H1 (cell line): Measurements from ENCODE around the gene ZNF283. TPM values are rescaled to one million over a fixed set of nuclear protein-coding genes. Genes with fewer than 3 reads are reported as not detected.

Experiments used
- CTCF ChIA-PET: fragments of 300-600 bp; sonication (Branson Sonifier 250); formaldehyde crosslinking; loops from one replicate; lab custom pipeline; 2021; ENCODE audit not compliant: partially characterized antibody; lab: Charles Lee
- POLR2A ChIA-PET: fragments of 300-600 bp; sonication (Branson Sonifier 250); formaldehyde crosslinking; loops from one replicate; lab custom pipeline; 2021; ENCODE audit warnings: inconsistent platforms; ENCODE audit not compliant: partially characterized antibody; lab: Charles Lee
- DNase-seq, 2 experiments: peaks; one replicate each; pipeline versions ENCODE4 v3.0.0 to v3.0.0-alpha.2; 2010 to 2022; ENCODE audit warnings: low spot score in 2 of 2, low read depth in 1 of 2, mixed read lengths in 1 of 2
- FAIRE-seq: peaks from 2 replicates; lab custom pipeline; 2011; peaks lifted over from hg19 to GRCh38; lab: Jason Lieb, UNC
- H2AFZ ChIP-seq: 2 replicates; pipeline ENCODE4 v1.8.1; 2012; ENCODE audit warnings: low read length, inconsistent platforms
- H2AK5ac ChIP-seq: 2 replicates; pipeline ENCODE4 v1.6.1; 2013; ENCODE audit warnings: low read depth, low read length
- H2BK120ac ChIP-seq: replicated peaks from 2 replicates; pipeline ENCODE3; 2013; ENCODE audit warnings: low read depth, low read length, inconsistent platforms
- H2BK12ac ChIP-seq: 2 replicates; pipeline ENCODE4 v1.6.1; 2013; ENCODE audit warnings: low read depth, low read length
- H2BK15ac ChIP-seq: 2 replicates; pipeline ENCODE4 v1.6.1; 2013; ENCODE audit warnings: low read length
- H2BK20ac ChIP-seq: 2 replicates; pipeline ENCODE4 v1.6.1; 2013; ENCODE audit warnings: low read length
- H2BK5ac ChIP-seq: 2 replicates; pipeline ENCODE4 v1.6.1; 2013; ENCODE audit warnings: low read depth, low read length
- H3K14ac ChIP-seq: 2 replicates; pipeline ENCODE4 v1.6.1; 2013; ENCODE audit warnings: inconsistent platforms; ENCODE audit not compliant: insufficient read length
- H3K18ac ChIP-seq: 2 replicates; pipeline ENCODE4 v1.6.1; 2013; ENCODE audit warnings: low read length; ENCODE audit errors: extremely low read depth
- H3K23ac ChIP-seq: 2 replicates; pipeline ENCODE4 v1.6.1; 2013; ENCODE audit warnings: inconsistent platforms; ENCODE audit not compliant: insufficient read length
- H3K23me2 ChIP-seq: 2 replicates; pipeline ENCODE4 v1.6.1; 2013; ENCODE audit warnings: low read depth, low read length
- H3K27ac ChIP-seq: 2 replicates; pipeline ENCODE4 v1.6.1; 2011; ENCODE audit warnings: low read depth, low read length, inconsistent platforms
- H3K27me3 ChIP-seq, 4 experiments: replicated peaks in 1 of 4; 1 replicate in 1 of 4; 2 replicates in 3 of 4; pipeline versions ENCODE4 v1.6.1 to v1.8.1; 2011 to 2013; ENCODE audit warnings: low read length in 3 of 4, mild to moderate bottlenecking in 3 of 4, inconsistent platforms in 2 of 4, mixed read lengths in 2 of 4, moderate library complexity in 1 of 4; ENCODE audit not compliant: control insufficient read depth in 3 of 4, insufficient read depth in 3 of 4; ENCODE audit errors: extremely low read depth in 1 of 4
- H3K36me3 ChIP-seq, 4 experiments: 2 replicates each; pipeline versions ENCODE4 v1.6.1 to v1.8.1; 2011 to 2013; ENCODE audit warnings: mild to moderate bottlenecking in 4 of 4, low read length in 3 of 4, moderate library complexity in 2 of 4, control low read depth in 1 of 4, inconsistent platforms in 1 of 4; ENCODE audit not compliant: insufficient read depth in 4 of 4, control insufficient read depth in 2 of 4
- H3K4ac ChIP-seq: replicated peaks from 2 replicates; pipeline ENCODE3; 2013; ENCODE audit warnings: low read length, low read depth, mixed read lengths, inconsistent platforms; ENCODE audit not compliant: insufficient read length
- H3K4me1 ChIP-seq, 4 experiments: replicated peaks in 1 of 4; 1 replicate in 1 of 4; 2 replicates in 3 of 4; pipeline versions ENCODE4 v1.6.1 to v1.8.1; 2011 to 2013; ENCODE audit warnings: low read length in 3 of 4, inconsistent platforms in 2 of 4, mixed read lengths in 1 of 4; ENCODE audit not compliant: insufficient read depth in 4 of 4, control insufficient read depth in 3 of 4
- H3K4me2 ChIP-seq, 2 experiments: 2 replicates each; pipeline versions ENCODE4 v1.6.1 to v1.8.1; 2011 to 2013; ENCODE audit warnings: low read depth in 2 of 2, low read length in 2 of 2, control low read depth in 1 of 2, inconsistent platforms in 1 of 2, mild to moderate bottlenecking in 1 of 2; ENCODE audit not compliant: insufficient read depth in 1 of 2
- H3K4me3 ChIP-seq, 4 experiments: fragments of 200-600, 300-600 bp in 1 of 4; sonication (generic), shearing (Covaris generic), sonication (Bioruptor Twin) in 1 of 4; 2 replicates each; pipeline versions ENCODE4 v1.5.1 to v1.8.1; 2011 to 2016; ENCODE audit warnings: low read length in 4 of 4, low read depth in 3 of 4, control low read depth in 2 of 4, inconsistent platforms in 2 of 4, mild to moderate bottlenecking in 2 of 4, mixed read lengths in 1 of 4, moderate library complexity in 1 of 4; ENCODE audit not compliant: insufficient read depth in 2 of 4; ENCODE audit errors: extremely low read depth in 1 of 4
- H3K56ac ChIP-seq: replicated peaks from 2 replicates; pipeline ENCODE3; 2013; ENCODE audit warnings: low read depth, mild to moderate bottlenecking, mixed read lengths, low read length, inconsistent platforms; ENCODE audit not compliant: insufficient read length
- H3K79me1 ChIP-seq: 2 replicates; pipeline ENCODE4 v1.6.1; 2013; ENCODE audit warnings: low read depth, low read length, control low read depth
- H3K79me2 ChIP-seq, 2 experiments: 2 replicates each; pipeline versions ENCODE4 v1.6.1 to v1.8.1; 2012 to 2013; ENCODE audit warnings: low read length in 2 of 2, mild to moderate bottlenecking in 2 of 2, inconsistent platforms in 1 of 2; ENCODE audit not compliant: insufficient read depth in 2 of 2, control insufficient read depth in 1 of 2
- H3K9ac ChIP-seq, 4 experiments: replicated peaks in 1 of 4; 1 replicate in 1 of 4; 2 replicates in 3 of 4; pipeline versions ENCODE4 v1.6.1 to v1.8.1; 2011 to 2013; ENCODE audit warnings: low read depth in 3 of 4, low read length in 3 of 4, control low read depth in 2 of 4, mild to moderate bottlenecking in 2 of 4, moderate library complexity in 2 of 4, inconsistent platforms in 1 of 4; ENCODE audit errors: extremely low read depth in 1 of 4
- H3K9me3 ChIP-seq, 2 experiments: 2 replicates each; pipeline versions ENCODE4 v1.6.1 to v1.8.1; 2012 to 2013; ENCODE audit warnings: mild to moderate bottlenecking in 2 of 2, moderate library complexity in 2 of 2, control low read depth in 1 of 2, inconsistent platforms in 1 of 2, low read depth in 1 of 2, low read length in 1 of 2, mixed read lengths in 1 of 2; ENCODE audit not compliant: insufficient read depth in 2 of 2
- H4K20me1 ChIP-seq, 2 experiments: replicated peaks in 1 of 2; 2 replicates each; pipeline versions ENCODE3 to v1.8.1; 2011 to 2013; ENCODE audit warnings: inconsistent platforms in 2 of 2, low read length in 2 of 2, mild to moderate bottlenecking in 1 of 2; ENCODE audit not compliant: insufficient read depth in 2 of 2, control insufficient read depth in 1 of 2
- H4K5ac ChIP-seq: 2 replicates; pipeline ENCODE4 v1.6.1; 2013; ENCODE audit warnings: low read length, low read depth, mixed read lengths, inconsistent platforms; ENCODE audit not compliant: insufficient read length
- H4K8ac ChIP-seq: 2 replicates; pipeline ENCODE4 v1.8.0; 2013; ENCODE audit warnings: mild to moderate bottlenecking, moderate library complexity, low read length, inconsistent platforms; ENCODE audit not compliant: insufficient read depth; ENCODE audit errors: extremely low read depth
- H4K91ac ChIP-seq: replicated peaks from 2 replicates; pipeline ENCODE3; 2013; ENCODE audit warnings: low read length, mixed read lengths, inconsistent platforms; ENCODE audit not compliant: insufficient read length
- CTBP2 ChIP-seq: IDR thresholded peaks from 2 replicates; pipeline ENCODE4 v1.7.0; 2011; ENCODE audit warnings: borderline replicate concordance, mild to moderate bottlenecking, moderate library complexity, mixed read lengths, low read length; ENCODE audit not compliant: insufficient read depth, insufficient read length
- POLR2A ChIP-seq, 2 experiments: IDR thresholded peaks; 1 replicate in 1 of 2; 2 replicates in 1 of 2; pipeline ENCODE4 v1.6.1; 2011; ENCODE audit warnings: low read depth in 2 of 2, low read length in 2 of 2, mild to moderate bottlenecking in 2 of 2; ENCODE audit errors: control extremely low read depth in 1 of 2
- SP2 ChIP-seq: IDR thresholded peaks from 2 replicates; pipeline ENCODE4 v1.6.1; 2012; ENCODE audit warnings: mild to moderate bottlenecking, low read length, inconsistent platforms
- ZNF274 ChIP-seq: IDR thresholded peaks from 2 replicates; pipeline ENCODE4 v1.7.0; 2012; ENCODE audit warnings: low read length, borderline replicate concordance; ENCODE audit errors: extremely low read depth
- polyA plus RNA-seq, 7 experiments: library from polyadenylated mRNA; depleted of rRNA in 3 of 7; stranded (reverse) in 5 of 7; unstranded in 2 of 7; fragments of >200 nt in 5 of 7; fragments of 200-250 nt in 2 of 7; gene quantifications; 1 replicate in 5 of 7; 2 replicates in 1 of 7; 4 replicates in 1 of 7; pipeline versions ENCODE4 v1.2.1 to v1.2.3, GENCODE V29; 2011 to 2013; ENCODE audit warnings: missing spikeins in 2 of 7, mixed read lengths in 2 of 7
- total RNA-seq: library from RNA; stranded (reverse); fragmentation: NEBNext Ultra II Directional; extraction: Animal tissue kit (Norgen Biotek cat#: 25700); gene quantifications from 2 replicates; pipeline ENCODE4 v1.2.1, GENCODE V29; 2021

ZNF283 gene
- total and polyA plus RNA-seq, 2 of the 8 experiments (the other 6 are each of a cell fraction or from before 2014, with no cell fraction given), result 1.1 to 4.3 TPM

GRCh38 chr19:43848821-43849220 is 21.7 kb downstream of the ZNF283 start:
- Histone ChIP-seq H2BK15ac (no peak overlapping the region), H3K18ac (no peak overlapping the region), H2AFZ (no peak overlapping the region), H3K4ac (no peak overlapping the region), H4K5ac (no peak overlapping the region), H3K9me3 (peaks cover 60 to 63% of the 10 kb centered on the region in 2 experiments), H3K27ac (no peak overlapping the region), H3K9ac (no peak overlapping the region), H4K20me1 (no peaks in the 10 kb centered on the region), H3K14ac (no peak overlapping the region), H3K79me2 (no peaks in the 10 kb centered on the region), H3K27me3 (no peaks in the 10 kb centered on the region), H2BK120ac (no peak overlapping the region), H2BK5ac (no peak overlapping the region), H3K23ac (no peak overlapping the region), H3K23me2 (no peaks in the 10 kb centered on the region), H3K4me1 (no peaks in the 10 kb centered on the region), H4K8ac (no peak overlapping the region), H3K4me3 (no peak overlapping the region), H2BK12ac (no peak overlapping the region), H3K36me3 (peaks cover 0 to 28% (median 11%) of the 10 kb centered on the region in 4 experiments; a peak in 6 of 8 replicates), H3K4me2 (no peak overlapping the region), H3K56ac (no peak overlapping the region), H2AK5ac (no peak overlapping the region), H3K79me1 (no peaks in the 10 kb centered on the region), H2BK20ac (no peak overlapping the region), H4K91ac (no peak overlapping the region)
- no peak for DNase-seq
- POLR2A ChIA-PET, result interaction anchor here (0.7 kb wide), 1 partner anchor 20 kb away, joined by 4 read pairs; no protein-coding TSS in a partner anchor
- no peak for FAIRE-seq
- CTCF ChIA-PET, result no interaction called here
- TF ChIP-seq ZNF274, result peak; percentile 67
- TF ChIP-seq CTBP2, result no peak
- no peak for TF ChIP-seq SP2
- no peak for TF ChIP-seq POLR2A (IDR thresholded peaks at IDR 0.05; ENCODE audit: control extremely low read depth in 1 of 2, low read depth in 2 of 2, low read length in 2 of 2)
